Left lung (tissue), 10 donors: ENCODE measurements around the gene POU6F2. TPM values are rescaled to one million over a fixed set of nuclear protein-coding genes. Genes with fewer than 3 reads are reported as not detected.

ENCODE experiments used
- ATAC-seq: fragments of 200-7000 bp; cut with Tn5 transposase; one replicate; pipeline ENCODE4 v1.9.1; 2020; ENCODE audit warnings: moderate library complexity
- DNase-seq, 4 donors: peaks; one replicate each; pipeline ENCODE4 v3.0.0-alpha.2; 2013 to 2020
- H3K27ac ChIP-seq, 2 donors: fragments of 200-600 bp; sonication (generic) in 1 of 2; one replicate each; pipeline versions ENCODE4 v1.5.0 to v1.8.0; 2020 to 2021
- H3K27me3 ChIP-seq, 2 donors: fragments of 200-600 bp; sonication (generic) in 1 of 2; one replicate each; pipeline versions ENCODE4 v1.5.0 to v1.8.0; 2020 to 2021
- H3K36me3 ChIP-seq, 2 donors: fragments of 200-600 bp; sonication (generic) in 1 of 2; one replicate each; pipeline versions ENCODE4 v1.5.0 to v1.8.0; 2020 to 2021
- H3K4me1 ChIP-seq, 2 donors: fragments of 200-600 bp; one replicate each; pipeline ENCODE4 v1.8.0; 2021
- H3K4me3 ChIP-seq, 2 donors: fragments of 200-600 bp; sonication (generic) in 1 of 2; one replicate each; pipeline versions ENCODE4 v1.5.0 to v1.8.0; 2020 to 2021; ENCODE audit warnings: mild to moderate bottlenecking in 1 of 2
- H3K9me3 ChIP-seq, 2 donors: fragments of 200-600 bp; sonication (generic) in 1 of 2; one replicate each; pipeline versions ENCODE4 v1.5.0 to v1.8.0; 2020 to 2021
- CTCF ChIP-seq, 2 donors: fragments of 200-600 bp; sonication (generic) in 1 of 2; IDR thresholded peaks; one replicate each; pipeline versions ENCODE4 v1.5.0 to v1.8.0; 2021; ENCODE audit warnings: antibody characterized with exemption in 2 of 2
- intact Hi-C, 2 donors: fragments of 100-400 bp; cut with DNase I; formaldehyde crosslinking; loops; one replicate each; pipeline versions ENCODE4 v1.11.2 to v1.14.2; 2022
- polyA plus RNA-seq, 6 donors: library from polyadenylated mRNA; unstranded; fragments of 120-200 nt; gene quantifications; one replicate each; pipeline ENCODE4 v1.2.1, GENCODE V29; 2013; ENCODE audit not compliant: insufficient read length in 6 of 6
- total RNA-seq, 2 donors: library from RNA; stranded (reverse); fragmentation: NEBNext Ultra II Directional; extraction: Animal tissue kit (Norgen Biotek cat#: 25700); gene quantifications; one replicate each; pipeline ENCODE4 v1.2.1, GENCODE V29; 2021
- donor health status: DM: no; HTN: yes; CAD: no.
- donor health status: DM: no; HTN: no; CAD: no.

POU6F2 gene
- total and polyA plus RNA-seq, 8 donors = 0.08 to 0.32 (median 0.18) TPM; not detected in 3

GRCh38 chr7:38934051-38934450 is 43.7 kb upstream of the POU6F2 start:
- ATAC-seq (no peak), DNase-seq (no peak)
- intact Hi-C loops = loop anchor here in 1 of 2 donors (5.0 kb wide), 1 partner anchor 528 kb away; no protein-coding TSS in a partner anchor
- Histone ChIP-seq H3K4me1 (peaks cover 6 to 17% of the 10 kb centered on the region in 2 donors), H3K27me3 (no peaks in the 10 kb centered on the region), H3K27ac (no peak overlapping the region), H3K36me3 (no peaks in the 10 kb centered on the region), H3K4me3 (no peak overlapping the region), H3K9me3 (no peaks in the 10 kb centered on the region)
- TF ChIP-seq CTCF (IDR thresholded peaks at IDR 0.05) = no peak

- DNase-seq = no peak
- ATAC-seq = no peak
- no peaks in the 10 kb centered on the region for H3K36me3 ChIP-seq
- no peak overlapping the region for H3K4me3 ChIP-seq
- H3K4me1 ChIP-seq = peaks cover 6 to 12% of the 10 kb centered on the region in 2 donors
- TF ChIP-seq CTCF (IDR thresholded peaks at IDR 0.05) = no peak
- intact Hi-C loops = loop anchor here in 1 of 2 donors (5.0 kb wide), 1 partner anchor 528 kb away; no protein-coding TSS in a partner anchor
- no peaks in the 10 kb centered on the region for H3K27me3 ChIP-seq
- no peak overlapping the region for H3K27ac ChIP-seq
- H3K9me3 ChIP-seq = no peaks in the 10 kb centered on the region
These were observed 43.2 kb upstream of the POU6F2 start for GRCh38 chr7:38934536-38934935.

- Histone ChIP-seq H3K4me1 (peaks cover 0 to 6% of the 10 kb centered on the region in 2 donors), H3K27ac (no peak overlapping the region), H3K27me3 (no peaks in the 10 kb centered on the region), H3K36me3 (no peaks in the 10 kb centered on the region), H3K9me3 (no peaks in the 10 kb centered on the region), H3K4me3 (no peak overlapping the region)
- no peak for TF ChIP-seq CTCF (IDR thresholded peaks at IDR 0.05)
- intact Hi-C loops = no loop called here
- ATAC-seq = no peak
- no peak for DNase-seq
These were observed 41.1 kb upstream of the POU6F2 start for GRCh38 chr7:38936641-38937040.

DNA sequence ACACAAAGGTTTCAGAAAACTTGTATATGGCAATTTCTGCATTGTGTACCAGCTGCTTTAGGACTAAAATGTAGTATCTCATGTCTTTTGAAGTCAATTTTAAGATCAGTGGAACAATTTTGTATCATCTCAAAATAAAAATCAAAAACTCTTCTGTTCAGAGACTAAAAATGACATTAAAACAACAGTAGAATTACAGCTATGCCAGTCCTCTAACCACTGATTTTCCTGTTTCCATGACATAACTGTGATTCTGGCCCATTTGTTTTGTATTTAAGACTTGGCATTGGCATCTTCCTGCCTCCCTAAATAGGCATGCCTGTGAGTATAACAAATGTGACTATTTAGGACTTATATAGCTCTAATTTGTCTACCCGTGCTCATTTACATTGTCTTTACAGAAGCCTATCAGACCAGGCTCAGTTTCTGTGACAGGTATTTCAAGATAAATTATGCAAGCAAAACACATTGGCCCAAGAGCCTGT is 39.7 kb upstream of the POU6F2 start:
- intact Hi-C loops = no loop called here
- H3K27ac ChIP-seq = no peak overlapping the region

DNA sequence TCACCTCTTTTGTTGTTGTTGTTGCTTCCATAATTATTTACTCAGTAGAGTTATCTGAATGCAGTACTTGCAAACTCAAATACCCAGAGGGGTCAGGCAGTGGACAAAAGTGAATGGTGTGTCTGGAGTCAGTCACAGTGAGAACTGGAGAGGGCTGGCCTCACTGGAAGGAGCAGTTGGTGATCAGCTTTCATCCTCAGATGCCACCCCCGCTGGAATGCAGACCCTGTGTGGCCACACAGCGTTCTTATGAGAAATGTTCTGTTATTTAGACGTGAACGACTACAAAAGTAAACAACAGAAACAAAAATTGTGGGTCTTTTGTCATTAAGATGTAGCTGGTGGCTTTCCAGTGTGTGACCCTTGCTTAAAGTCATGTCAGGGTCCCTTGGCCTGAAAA is 39.1 kb upstream of the POU6F2 start:
- ATAC-seq = no peak
- Histone ChIP-seq H3K27ac (no peak overlapping the region), H3K36me3 (no peaks in the 10 kb centered on the region), H3K9me3 (no peaks in the 10 kb centered on the region), H3K4me1 (no peaks in the 10 kb centered on the region), H3K4me3 (no peak overlapping the region), H3K27me3 (no peaks in the 10 kb centered on the region)
- no peak for TF ChIP-seq CTCF (IDR thresholded peaks at IDR 0.05)
- intact Hi-C loops = no loop called here
- no peak for DNase-seq

More for the DNA sequence above, 39.7 kb upstream of the POU6F2 start:
- no peaks in the 10 kb centered on the region for H3K27me3 ChIP-seq
- no peak for DNase-seq
- H3K9me3 ChIP-seq = no peaks in the 10 kb centered on the region
- H3K4me1 ChIP-seq = no peaks in the 10 kb centered on the region
- H3K4me3 ChIP-seq = no peak overlapping the region
- H3K36me3 ChIP-seq = no peaks in the 10 kb centered on the region
- TF ChIP-seq CTCF (IDR thresholded peaks at IDR 0.05) = no peak
- no peak for ATAC-seq
